ENCODE results near the gene GPATCH4.
A peak's percentile ranks its signal among the peaks of the same experiment; 100 is the strongest.

Gene GPATCH4

DNA sequence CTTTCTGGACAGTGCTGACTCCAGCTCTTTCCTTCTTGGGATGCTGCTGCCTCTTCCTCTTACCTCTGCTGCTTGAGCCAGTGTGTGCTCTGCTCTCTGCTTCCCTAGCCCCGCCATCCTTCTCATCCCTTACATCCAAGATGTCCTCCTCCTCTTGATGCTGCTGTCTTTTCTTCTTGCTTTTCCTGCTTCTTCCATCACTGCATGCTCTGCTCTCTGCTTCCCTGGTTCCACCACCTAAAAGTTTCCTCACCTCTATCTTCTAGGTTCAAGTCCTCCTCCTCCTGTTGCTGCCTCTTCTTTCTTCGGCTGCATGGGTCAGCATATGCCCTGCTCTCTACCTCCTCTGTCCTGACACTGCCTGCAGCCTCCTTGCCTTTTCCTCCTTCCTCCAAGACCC is 6.3 kb downstream of the GPATCH4 start:
- no peak for DNase-seq

DNA sequence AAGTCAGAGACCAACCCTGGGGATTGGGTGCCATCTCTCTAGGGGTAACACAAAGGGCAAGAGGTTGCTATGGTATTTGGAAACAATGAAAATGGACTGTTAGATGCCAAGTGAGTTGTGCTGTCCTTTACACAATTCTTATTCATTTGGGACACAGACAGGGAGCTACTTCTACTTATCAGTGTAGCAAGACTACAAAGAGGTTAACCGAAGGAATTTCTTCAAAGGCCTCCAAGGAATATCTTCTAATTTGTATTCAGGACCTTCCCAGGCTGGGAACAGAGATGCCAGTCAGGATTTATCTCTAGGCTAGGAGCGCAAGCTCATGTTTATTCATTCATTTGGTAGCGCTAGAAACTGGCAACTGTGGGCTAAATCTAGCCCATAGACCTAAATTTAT is 7.1 kb downstream of the GPATCH4 start:
- DNase-seq: peak; percentile 24

DNA sequence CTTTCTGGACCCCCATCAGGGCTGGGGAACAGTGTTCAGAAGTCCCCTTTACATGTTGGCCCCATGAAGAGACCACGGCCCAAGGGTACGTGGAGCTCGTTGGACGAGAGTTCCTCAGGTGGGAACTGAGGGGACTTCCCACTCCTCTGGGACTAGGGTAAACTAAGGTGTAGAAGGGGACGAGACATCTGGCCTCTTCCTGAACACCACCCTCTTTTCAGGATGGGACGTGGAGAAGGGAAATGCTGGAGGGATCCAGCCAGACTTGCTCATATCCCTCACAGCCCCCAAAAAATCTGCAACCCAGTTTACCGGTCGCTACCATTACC is 7.7 kb downstream of the GPATCH4 start:
- no peak for DNase-seq

DNA sequence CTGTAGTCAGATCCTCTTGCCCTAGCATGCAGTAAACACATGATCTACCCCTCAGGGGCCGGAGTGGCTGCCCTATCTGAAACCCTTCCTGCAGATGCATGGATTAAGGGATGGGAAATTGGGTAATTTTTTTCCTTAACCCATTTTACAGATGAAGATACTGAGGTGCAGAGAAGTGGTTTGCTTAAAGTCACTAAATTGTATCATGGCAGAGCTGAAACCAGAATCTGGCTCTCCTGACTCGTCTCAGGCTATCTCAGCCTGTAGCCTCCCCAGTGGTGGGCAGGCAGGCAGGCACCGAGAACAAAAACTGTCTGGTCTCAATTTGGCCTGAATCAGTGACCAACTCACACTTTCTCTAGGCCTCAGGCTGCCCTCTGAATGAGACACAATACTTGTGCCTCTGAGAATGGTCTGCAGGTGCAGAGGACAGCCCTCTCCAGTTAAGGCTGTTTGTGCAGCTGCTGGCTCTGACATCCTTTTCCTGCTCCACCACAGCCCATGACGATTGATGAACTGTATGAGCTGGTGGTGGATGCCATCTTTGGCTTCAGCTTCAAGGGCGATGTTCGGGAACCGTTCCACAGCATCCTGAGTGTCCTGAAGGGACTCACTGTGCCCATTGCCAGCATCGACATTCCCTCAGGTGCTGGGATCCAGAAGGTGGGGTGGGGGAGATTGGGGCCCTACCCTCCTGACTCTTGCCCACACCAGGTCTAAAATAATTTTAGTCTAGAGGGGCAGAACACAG is 8.2 kb downstream of the GPATCH4 start:
- DNase-seq: peak; percentile 94

DNA sequence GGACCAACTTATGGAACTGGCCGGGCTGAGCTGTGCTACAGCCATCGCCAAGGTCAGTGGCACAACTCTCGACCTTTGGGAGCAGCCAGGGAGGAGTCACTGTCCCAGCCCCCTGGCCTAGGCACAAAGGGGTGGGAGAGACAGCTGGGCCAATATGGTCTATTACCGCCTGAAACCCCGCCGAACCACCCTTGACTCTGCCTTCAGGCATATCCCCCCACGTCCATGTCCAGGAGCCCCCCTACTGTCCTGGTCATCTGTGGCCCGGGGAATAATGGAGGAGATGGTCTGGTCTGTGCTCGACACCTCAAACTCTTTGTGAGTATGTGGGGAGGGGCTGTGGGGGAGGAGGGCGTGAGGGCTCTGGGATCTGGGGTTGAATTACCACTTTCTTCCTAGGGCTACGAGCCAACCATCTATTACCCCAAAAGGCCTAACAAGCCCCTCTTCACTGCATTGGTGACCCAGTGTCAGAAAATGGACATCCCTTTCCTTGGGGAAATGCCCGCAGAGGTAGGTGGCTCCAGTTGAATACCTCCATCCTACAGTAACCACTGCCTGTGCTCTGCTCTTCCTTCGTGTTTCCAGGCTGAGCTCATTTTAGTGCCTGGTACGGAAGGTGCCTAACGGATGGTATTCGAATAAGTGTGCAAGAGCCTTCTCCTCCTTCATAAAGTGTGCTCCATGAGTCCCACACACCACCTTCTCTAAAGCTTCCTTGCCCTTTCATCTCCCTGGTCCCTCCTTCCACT is 8.9 kb downstream of the GPATCH4 start:
- peak; percentile 61 for DNase-seq

DNA sequence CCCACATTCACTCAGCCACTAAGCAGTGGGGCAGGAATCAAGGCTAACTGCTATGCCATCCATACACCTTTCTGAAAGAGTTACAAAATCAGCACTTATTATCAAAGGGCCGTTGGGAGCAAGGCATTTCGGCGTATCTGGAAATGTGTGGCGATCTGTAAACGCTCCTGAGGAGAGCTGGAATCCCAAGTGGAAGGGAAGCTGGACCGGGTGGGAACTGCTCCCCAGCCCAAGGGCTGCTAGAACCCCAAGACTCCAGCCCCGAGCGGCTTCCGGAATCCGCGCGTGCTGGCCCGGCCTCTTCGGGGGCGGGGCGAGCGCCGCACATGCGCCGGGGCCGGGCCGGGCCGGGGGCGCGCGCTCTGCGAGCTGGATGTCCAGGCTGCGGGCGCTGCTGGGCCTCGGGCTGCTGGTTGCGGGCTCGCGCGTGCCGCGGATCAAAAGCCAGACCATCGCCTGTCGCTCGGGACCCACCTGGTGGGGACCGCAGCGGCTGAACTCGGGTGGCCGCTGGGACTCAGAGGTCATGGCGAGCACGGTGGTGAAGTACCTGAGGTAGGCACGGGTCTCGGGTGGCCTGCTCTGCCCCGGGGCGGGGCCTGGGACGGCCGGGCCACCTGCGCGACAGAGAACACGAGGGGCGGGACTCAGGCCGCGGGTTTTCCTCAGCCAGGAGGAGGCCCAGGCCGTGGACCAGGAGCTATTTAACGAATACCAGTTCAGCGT is 9.7 kb downstream of the GPATCH4 start, which contains the start of gene NAXE:
Gene NAXE (plus strand): TSS at position 345 of the 726 bp plus-strand sequence. CDS start 29 bp downstream, at position 374.
- peak; percentile 92 for DNase-seq

DNA sequence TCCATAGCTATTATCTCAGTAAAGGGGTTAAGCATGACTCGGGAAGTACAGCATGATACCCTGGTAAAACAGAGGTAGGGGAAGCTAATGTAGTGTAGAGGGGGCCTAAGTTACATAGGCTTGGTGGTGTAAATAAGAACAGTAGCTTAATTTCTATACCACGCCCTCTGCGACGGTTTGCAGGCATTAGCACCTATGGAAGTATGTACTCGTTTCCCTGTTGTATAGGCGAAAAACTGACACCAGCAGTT is 10.2 kb downstream of the GPATCH4 start:
- no peak for DNase-seq

DNA sequence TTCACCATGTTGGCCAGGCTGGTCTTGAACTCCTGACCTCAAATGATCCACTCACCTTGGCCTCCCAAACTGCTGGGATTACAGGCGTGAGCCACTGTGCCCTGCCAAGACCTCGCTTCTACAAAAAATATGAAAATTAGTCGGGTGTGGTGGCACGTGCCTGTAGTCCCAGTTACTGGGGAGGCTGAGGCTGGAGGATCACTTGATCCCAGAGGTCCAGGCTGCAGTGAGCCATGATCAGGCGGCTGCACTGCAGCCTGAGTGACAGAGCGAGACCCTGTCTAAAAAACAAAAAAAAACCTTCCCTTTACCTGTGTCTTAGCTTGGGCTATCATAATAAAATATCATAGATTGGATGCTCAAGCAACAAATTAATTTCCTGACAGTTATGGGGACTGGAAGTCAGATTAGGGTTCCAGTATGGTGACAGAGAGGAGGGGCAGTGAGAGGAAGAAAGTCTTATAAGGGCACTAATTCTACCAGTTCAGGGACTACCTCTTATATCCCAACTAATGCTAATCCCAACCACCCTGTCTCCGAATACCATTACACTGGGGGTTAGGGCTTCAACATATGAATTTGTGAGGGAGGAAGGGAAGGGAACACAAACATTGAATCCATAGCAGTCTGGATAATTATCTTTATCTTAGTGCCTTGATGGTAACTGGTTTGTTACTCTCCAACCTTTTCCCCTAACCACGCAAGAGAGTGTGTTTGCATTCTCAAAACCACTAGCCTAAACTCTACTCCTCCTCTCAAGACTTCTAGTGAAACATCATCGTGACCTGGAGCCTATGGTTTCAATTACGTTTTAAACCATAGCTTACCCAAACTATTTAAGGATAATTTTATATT is 10.7 kb downstream of the GPATCH4 start:
- DNase-seq: no peak

DNA sequence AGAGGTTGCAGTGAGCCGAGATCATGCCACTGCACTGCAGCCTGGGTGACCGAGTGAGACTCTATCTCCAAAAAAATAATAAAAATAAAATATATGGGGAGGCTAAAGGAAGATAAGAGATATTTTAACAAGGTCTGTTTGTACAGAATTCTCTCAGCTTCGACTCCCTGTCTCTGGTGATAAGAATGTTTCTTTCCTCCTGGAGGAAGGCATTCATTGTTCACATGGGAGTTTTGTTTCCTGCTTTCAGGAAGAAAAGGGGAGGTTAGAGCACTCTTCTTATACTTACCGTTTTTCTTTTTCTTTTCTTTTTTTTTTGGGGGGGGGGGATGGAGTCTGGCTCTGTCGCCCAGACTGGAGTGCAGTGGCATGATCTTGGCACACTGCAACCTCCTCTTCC is 11.7 kb downstream of the GPATCH4 start:
- DNase-seq: no peak

DNA sequence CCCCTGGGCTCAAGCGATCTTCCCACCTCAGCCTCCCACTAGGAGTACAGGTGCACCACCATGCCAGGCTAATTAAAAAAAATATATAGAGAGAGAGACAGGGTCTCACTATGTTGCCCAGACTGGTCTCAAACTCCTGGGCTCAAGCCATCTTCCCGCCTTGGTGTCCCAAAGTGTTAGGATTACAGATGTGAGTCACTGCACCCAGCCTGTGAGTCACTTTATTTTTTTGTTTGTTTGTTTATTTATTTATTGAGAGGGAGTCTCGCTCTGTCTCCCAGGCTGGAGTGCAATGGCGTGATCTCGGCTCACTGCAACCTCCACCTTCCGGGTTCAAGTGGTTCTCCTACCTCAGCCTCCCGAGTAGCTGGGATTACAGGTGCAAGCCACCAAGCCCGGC is 13.4 kb downstream of the GPATCH4 start:
- DNase-seq: peak; percentile 72

DNA sequence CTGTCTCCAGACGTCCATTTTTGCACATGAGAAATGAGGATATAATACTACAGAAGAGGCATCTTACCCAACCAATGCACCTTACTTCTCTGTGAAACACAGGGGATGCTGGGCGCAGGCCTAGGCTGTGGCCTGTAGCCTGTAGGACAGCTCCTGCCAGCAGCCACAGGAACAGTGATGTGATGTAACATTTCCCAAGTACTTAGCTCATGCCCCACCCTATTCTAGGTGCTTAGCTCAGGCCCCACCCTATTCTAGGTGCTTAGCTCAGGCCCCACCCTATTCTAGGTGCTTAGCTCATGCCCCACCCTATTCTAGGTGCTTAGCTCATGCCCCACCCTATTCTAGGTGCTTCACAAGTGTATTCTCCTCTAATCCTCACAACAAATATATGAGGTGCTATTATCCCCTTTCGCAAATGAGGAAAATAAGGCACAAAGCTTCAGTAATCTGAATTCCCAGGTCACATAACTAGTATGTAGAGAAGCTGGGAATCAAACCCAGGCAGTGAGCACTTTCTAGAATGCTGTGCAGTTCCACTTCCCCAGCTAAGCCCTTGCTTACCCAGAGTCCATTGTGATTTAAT is 14.3 kb downstream of the GPATCH4 start:
- DNase-seq: no peak

DNA sequence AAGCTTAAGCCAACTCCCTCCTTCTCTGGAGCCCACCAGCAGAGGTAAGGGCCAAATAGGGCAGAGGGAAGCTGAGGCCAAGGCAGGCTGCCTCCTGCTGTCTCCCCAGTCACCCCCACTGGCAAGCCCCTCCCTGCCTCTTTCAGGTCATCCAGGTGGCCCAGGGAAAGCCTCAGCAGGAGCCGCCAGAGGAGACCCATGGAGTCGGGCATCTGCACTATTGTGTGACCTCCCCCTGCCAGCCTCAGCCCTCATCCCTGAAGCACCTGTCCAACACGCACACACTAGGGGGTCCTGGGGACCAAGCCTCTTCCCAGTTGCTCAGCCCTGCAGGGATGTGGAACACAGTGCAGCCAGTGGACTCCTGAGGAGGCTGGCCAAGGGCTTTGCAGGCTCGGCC is 15.0 kb downstream of the GPATCH4 start:
- no peak for DNase-seq

DNA sequence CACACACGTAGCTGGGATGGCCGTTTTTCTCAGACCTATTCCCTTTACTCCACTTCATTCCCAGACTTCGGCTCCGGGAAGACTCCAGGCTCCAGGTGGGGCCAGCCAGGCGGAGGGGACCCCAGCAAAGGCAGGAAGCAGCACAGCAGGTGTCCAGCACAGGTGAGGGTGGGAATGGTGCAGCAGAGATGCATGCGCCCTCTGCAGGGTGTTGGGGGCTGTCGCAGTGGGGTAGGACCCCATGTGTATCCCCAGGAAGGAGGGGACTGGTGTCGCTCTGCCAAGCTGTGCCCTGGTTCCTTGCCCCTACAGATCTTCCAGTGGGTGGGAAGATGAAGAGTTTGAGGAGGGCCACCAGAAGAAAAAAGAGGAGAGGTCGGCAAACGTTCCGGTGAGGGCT is 16.5 kb downstream of the GPATCH4 start:
- DNase-seq: peak; percentile 61

DNA sequence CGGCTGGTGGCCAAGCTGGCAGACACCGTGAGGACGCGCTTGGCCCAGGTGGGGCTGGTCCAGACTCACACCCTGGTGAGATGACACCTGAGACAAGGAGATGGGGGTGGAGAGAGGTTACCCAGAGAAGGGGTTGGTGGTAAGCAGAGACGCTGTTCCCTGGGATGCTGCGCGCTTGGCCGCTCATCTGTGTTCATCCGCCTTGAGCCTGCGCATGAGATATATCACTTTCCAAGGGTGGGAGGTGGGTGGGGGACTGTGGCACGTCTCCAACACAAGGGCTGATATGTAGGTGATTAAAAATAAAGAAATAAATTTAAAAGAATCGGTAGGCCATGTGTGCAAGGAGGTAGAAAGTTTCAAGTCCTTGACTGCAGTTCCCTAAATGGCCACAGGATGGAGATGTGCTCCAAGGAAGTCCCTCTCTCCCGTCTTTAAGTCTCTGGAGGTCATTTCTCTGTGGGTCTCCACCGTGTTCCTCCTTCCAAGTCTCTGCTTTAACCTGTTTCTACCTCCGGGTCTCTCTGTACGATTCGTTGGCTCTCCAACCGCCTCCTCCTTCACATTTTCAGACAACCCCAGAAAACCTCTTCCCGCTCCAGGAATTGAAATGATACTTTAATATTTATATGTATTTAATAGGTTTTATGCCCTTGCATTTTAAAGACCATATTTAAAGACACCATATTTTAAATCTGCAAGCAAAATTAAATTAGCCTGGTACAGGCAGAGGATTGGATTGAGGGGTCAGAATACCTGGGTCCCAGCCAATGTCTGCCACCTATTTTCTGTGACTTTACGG is 17.3 kb downstream of the GPATCH4 start:
- peak; percentile 84 for DNase-seq

DNA sequence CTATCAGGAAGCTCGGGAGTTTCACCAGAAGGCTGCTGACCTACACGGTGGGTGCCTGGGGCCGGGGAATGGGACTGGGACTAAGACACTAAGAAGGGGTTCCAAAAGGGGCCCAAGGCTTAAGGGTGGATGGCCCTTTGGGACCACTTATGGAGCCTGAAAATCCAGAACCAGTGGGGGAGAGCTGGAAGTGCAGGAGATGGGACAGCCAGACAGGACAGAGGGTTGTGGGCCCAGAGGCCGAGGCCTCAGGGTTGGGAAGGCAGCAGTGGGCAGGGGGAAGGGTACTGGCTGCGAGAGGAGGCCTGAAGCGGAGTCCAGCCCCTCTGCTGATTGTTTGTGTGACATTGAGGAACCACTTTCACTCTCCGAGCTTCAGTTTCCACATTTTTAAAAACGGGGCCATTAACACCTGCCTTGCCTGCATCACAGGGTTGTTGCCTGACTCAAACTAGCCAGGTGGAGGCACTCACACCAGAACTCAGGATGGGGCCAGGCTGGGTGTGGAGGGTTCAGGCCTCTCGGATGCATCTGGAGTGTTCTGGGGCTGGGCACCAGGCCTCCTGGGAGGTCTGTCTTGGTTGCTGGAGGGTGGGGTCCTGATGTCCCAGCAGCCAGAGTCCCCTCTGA is 18.8 kb downstream of the GPATCH4 start:
- DNase-seq: no peak

DNA sequence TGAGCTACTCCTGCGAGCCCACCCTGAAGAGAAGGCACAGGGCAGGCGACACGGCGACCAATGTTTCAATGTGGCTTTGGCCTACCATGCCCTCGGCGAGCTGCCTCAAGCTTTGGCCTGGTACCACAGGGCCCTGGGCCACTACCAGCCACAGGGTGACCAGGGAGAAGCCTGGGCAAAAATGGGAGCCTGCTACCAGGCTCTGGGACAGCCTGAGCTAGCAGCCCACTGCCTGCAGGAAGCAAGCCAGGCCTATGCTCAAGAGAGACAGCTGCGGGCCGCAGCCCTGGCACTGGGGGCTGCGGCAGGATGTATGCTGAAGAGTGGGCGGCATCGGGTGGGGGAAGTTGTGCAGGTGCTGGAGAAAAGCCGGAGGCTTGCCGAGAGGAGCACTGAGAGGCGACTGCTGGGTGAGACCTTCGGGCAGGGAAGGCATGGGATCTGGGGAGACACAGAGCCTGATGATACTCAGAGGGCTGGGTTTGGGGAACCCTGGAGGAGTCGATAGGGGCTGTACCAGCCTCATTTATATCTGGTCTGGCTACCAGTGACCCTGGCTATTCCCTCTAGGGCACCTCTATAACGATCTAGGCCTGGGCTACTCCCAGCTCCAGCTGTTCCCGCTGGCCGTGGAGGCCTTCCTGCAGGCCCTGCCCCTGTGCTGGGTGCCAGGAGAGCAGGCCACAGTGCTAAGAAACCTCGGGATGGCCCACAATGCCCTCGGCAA is 19.5 kb downstream of the GPATCH4 start:
- no peak for DNase-seq

DNA sequence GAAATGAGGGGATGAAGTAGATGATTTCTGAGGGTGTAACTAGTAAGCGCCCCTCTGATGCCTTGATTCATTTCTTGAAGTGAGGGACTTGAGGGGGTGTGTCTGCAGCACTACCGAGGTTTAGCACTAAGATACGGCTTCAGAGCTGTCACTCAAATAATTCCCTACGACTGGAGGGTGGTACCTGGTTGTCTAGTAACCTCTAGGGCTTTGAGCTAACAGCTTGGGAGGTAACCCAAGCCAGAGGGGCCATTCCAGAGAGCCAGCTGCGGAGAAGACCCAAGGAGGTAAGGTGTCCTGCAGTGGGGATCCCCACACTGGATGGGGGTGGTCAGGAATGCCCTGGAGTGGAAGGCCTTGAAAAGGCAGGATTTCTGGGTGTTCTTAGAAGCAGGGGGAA is 21.8 kb downstream of the GPATCH4 start, which contains the start of gene TTC24:
Gene TTC24 (plus strand): TSS at position 252 of the 400 bp plus-strand sequence. CDS start 1,642 bp downstream, outside the sequence.
- DNase-seq: no peak

DNA sequence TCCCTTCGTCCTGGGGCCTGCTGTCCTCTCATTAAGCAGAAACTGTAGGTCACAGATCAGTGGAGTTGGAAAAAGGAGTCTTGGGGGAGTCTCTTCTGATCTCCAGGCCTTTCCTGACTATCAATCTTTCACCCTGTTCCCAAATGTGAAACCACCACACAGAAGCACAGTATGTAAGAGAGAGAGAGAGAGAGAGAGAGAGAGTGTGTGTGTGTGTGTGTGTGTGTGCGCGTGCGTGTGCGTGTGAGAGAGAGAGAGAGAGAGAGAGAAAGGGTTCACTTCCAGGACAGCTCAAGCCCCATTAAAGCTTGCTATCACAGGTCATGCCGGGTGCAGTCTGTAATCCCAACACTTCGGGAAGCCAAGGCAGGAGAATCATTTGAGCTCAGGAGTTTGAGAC is 23.2 kb downstream of the GPATCH4 start:
- DNase-seq: peak; percentile 56

DNA sequence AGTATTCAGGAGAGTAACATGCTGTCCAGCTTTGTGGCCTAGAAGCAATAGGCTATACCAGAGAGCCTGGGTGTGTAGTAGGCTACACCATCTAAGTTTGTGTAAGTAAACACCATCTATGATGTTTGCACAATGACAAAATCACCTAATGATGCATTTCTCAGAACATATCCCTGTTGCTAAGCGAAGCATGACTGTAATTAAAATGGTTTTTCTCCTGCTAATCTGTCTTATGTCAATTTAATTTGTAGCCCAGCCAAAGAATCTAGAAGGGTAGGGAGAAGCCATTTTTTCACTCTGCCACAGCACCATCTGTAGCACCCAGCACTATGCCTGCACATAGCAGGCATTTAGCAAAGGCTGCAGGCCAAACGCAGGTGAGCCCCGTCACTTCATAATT is 23.7 kb downstream of the GPATCH4 start:
- DNase-seq: peak; percentile 56

DNA sequence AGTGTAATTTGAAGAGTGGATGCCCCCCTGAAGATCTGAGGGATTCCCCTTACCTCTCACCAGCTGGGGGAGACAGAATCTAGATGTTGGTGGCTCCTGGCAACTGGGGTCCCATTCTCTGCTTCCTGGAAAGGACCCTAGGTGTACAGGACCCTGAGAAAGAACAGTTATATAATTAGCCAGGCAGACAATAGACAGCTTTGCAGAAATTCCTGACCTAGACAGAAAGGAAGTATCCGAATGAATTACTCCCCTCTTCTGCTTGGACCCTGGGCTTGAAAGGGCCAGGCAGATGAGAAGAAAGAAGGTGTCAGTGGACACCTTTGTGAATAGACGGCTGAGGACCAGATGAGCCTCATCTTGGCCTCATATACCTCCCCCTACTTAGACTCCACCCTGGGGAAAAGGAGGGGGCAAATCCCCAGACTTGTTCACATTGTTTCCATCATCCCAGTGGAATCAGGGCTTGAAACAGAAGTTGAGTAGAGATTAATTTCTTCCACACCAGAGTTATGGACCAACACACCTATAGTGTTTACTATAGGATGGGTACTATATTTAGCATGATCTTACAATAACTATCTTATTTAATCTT is 27.1 kb downstream of the GPATCH4 start:
- no peak for DNase-seq

All from DMS53 (cell line).